Tibial artery (tissue), 4 donors: ENCODE results near the gene FXYD4.

ENCODE experiments used
- DNase-seq, 2 donors: peaks; one replicate each; pipeline ENCODE4 v3.0.0-alpha.2; 2019
- H3K27ac ChIP-seq, 2 donors: fragments of 200-600 bp; sonication (generic) in 1 of 2; 1 replicate in 1 of 2; 2 replicates in 1 of 2; pipeline ENCODE4 v1.5.1; 2018 to 2019; ENCODE audit warnings: mild to moderate bottlenecking in 1 of 2
- H3K27me3 ChIP-seq, 2 donors: fragments of 200-600 bp; sonication (generic) in 1 of 2; one replicate each; pipeline versions ENCODE4 v1.5.1 to v1.6.0; 2016 to 2019
- H3K36me3 ChIP-seq, 3 donors: fragments of 200-600 bp; sonication (generic) in 2 of 3; one replicate each; pipeline ENCODE4 v1.5.1; 2016 to 2019; ENCODE audit warnings: mild to moderate bottlenecking in 2 of 3
- H3K4me1 ChIP-seq, 4 donors: fragments of 200-600 bp; sonication (generic) in 2 of 4; 1 replicate in 3 of 4; 2 replicates in 1 of 4; pipeline ENCODE4 v1.5.1; 2016 to 2019
- H3K4me3 ChIP-seq, 2 donors: fragments of 200-600 bp; sonication (generic) in 1 of 2; 1 replicate in 1 of 2; 2 replicates in 1 of 2; pipeline ENCODE4 v1.5.1; 2018 to 2019; ENCODE audit warnings: mild to moderate bottlenecking in 2 of 2
- H3K9me3 ChIP-seq, 3 donors: fragments of 200-600 bp; sonication (generic) in 1 of 3; one replicate each; pipeline ENCODE4 v1.5.1; 2016 to 2019
- CTCF ChIP-seq, 2 experiments: fragments of 200-600 bp in 1 of 2; fragments of 450-650 bp in 1 of 2; IDR thresholded peaks; one replicate each; pipeline ENCODE4 v1.5.1; 2017 to 2019; ENCODE audit warnings: antibody characterized with exemption in 2 of 2, mild to moderate bottlenecking in 1 of 2, moderate library complexity in 1 of 2
- intact Hi-C: fragments of 100-400 bp; cut with DNase I; formaldehyde crosslinking; loops from one replicate; pipeline ENCODE4 v1.15.0; 2023; ENCODE audit warnings: low total_unique reads

FXYD4 gene

GRCh38 chr10:43353495-43354329 is 17.7 kb upstream of the FXYD4 start:
- Histone ChIP-seq H3K4me3 (no peak overlapping the region), H3K27me3 (peaks cover 0 to 10% of the 10 kb centered on the region in 2 donors), H3K9me3 (no peaks in the 10 kb centered on the region), H3K27ac (no peak overlapping the region), H3K4me1 (no peaks in the 10 kb centered on the region), H3K36me3 (no peaks in the 10 kb centered on the region)
- DNase-seq: no peak
- intact Hi-C loops: no loop called here
- TF ChIP-seq CTCF (IDR thresholded peaks at IDR 0.05): no peak

DNA sequence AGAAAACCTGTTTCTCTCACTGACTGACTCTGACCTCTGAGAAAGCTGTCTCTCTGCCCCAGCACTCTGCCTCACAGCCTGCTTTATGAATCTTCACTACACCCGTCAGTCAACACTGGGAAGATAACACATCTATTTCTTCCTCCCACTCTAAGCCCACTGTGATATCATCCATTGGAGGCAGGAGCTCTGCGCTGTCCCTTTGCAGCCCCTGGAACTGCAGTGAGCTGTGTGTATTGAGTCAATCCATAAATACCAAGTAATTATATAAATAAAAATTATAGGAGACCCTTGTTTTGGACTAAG is 17.2 kb upstream of the FXYD4 start:
- intact Hi-C loops: no loop called here
- Histone ChIP-seq H3K36me3 (no peaks in the 10 kb centered on the region), H3K4me3 (no peak overlapping the region)

DNA sequence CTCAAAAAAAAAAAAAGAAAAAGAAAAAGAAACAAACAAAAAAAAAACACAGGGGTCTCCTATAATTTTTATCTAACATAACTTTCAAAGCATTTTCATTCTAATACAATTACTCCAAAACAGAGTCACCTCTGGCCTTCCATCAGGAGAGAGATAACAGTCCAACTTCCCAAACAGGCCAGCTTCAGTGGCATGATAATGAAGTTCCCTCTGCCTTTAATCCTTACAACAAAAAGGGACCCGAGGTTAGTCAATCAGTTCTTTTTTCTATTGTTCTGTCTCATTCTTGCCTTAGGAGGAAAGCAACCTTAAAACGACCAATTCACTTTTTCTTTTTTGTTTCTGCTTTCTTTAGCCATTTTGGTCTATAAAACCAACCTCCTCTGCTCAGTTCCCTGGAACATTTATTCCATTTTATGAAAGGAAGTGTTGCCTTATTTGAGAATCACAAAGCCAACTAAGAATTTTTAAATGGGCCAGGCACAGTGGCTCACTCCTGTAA is 16.5 kb upstream of the FXYD4 start:
- Histone ChIP-seq H3K36me3 (no peaks in the 10 kb centered on the region), H3K4me1 (no peaks in the 10 kb centered on the region), H3K27me3 (peaks cover 0 to 9% of the 10 kb centered on the region in 2 donors), H3K4me3 (no peak overlapping the region), H3K27ac (no peak overlapping the region), H3K9me3 (no peaks in the 10 kb centered on the region)
- TF ChIP-seq CTCF (IDR thresholded peaks at IDR 0.05): no peak
- DNase-seq: no peak
- intact Hi-C loops: no loop called here

More for the DNA sequence above, 17.2 kb upstream of the FXYD4 start:
- H3K27me3 ChIP-seq: peaks cover 0 to 10% of the 10 kb centered on the region in 2 donors
- no peak for DNase-seq
- H3K4me1 ChIP-seq: no peaks in the 10 kb centered on the region
- no peaks in the 10 kb centered on the region for H3K9me3 ChIP-seq
- no peak for TF ChIP-seq CTCF (IDR thresholded peaks at IDR 0.05)
- H3K27ac ChIP-seq: no peak overlapping the region

DNA sequence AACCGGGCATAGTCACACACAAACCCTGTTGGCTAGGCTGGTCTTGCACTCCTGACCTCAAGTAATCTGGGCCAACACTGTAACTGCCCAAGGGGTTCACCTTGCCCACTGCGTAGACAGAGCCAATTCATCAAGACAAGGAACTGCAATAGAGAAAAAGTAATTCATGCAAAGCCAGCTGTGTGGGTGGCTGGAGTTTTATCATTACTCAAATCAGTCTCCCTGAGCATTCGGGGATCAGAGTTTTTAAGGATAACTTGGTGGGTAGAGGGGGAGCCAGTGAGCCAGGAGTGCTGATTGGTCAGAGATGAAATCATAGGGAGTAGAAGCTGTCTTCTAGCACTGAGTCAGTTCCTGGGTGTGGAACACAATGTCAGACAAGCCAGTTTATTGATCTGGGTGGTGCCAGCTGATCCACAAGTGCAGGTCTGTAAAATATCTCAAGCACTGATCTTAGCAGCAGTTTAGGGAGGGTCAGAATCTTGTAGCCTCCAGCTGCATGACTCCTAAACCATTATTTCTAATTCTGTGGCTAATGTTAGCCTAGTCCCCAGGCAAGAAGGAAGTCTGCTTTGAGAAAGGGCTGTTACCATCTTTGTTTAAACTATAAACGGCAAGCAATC is 15.6 kb upstream of the FXYD4 start:
- intact Hi-C loops: no loop called here
- peaks cover 0 to 1% of the 10 kb centered on the region in 2 donors for H3K27me3 ChIP-seq
- DNase-seq: no peak
- no peaks in the 10 kb centered on the region for H3K4me1 ChIP-seq
- no peak overlapping the region for H3K4me3 ChIP-seq
- no peak for TF ChIP-seq CTCF (IDR thresholded peaks at IDR 0.05)
- no peaks in the 10 kb centered on the region for H3K9me3 ChIP-seq
- no peaks in the 10 kb centered on the region for H3K36me3 ChIP-seq
- H3K27ac ChIP-seq: no peak overlapping the region

- H3K27me3 ChIP-seq: no peaks in the 10 kb centered on the region
- H3K9me3 ChIP-seq: no peaks in the 10 kb centered on the region
- H3K4me3 ChIP-seq: no peak overlapping the region
- no peak overlapping the region for H3K27ac ChIP-seq
- intact Hi-C loops: no loop called here
- no peak for TF ChIP-seq CTCF (IDR thresholded peaks at IDR 0.05)
- peaks cover 0 to 13% (median 6%) of the 10 kb centered on the region in 4 donors for H3K4me1 ChIP-seq
- no peak for DNase-seq
- H3K36me3 ChIP-seq: no peaks in the 10 kb centered on the region
Observed at GRCh38 chr10:43360086-43360485, 11.3 kb upstream of the FXYD4 start.
